Activated naive CD4-positive, alpha-beta T cell treated with anti-CD3 and anti-CD28 coated beads for 36 hours (primary cell): ENCODE measurements around the gene NUDT21. TPM values are rescaled to one million over a fixed set of nuclear protein-coding genes. Genes with fewer than 3 reads are reported as not detected.
A peak's percentile ranks its signal among the peaks of the same experiment; 100 is the strongest.

Source experiments
- CTCF ChIA-PET: fragments of 350-600 bp; sonication (Branson Sonifier 250); formaldehyde crosslinking; loops from one replicate; lab custom pipeline; 2021; ENCODE audit warnings: antibody characterized with exemption; lab: Charles Lee
- DNase-seq: peaks from one replicate; pipeline ENCODE4 v3.0.0-alpha.2; 2020
- H3K27ac Mint-ChIP-seq: one replicate; pipeline ENCODE4 v1.8.0; 2021; ENCODE audit warnings: mild to moderate bottlenecking, mixed read lengths
- H3K27me3 Mint-ChIP-seq: one replicate; pipeline ENCODE4 v1.8.0; 2021; ENCODE audit warnings: low read depth, mixed read lengths
- H3K36me3 Mint-ChIP-seq: one replicate; pipeline ENCODE4 v1.8.0; 2021; ENCODE audit warnings: low read depth, mixed read lengths
- H3K4me1 Mint-ChIP-seq: one replicate; pipeline ENCODE4 v1.8.0; 2021; ENCODE audit warnings: low read depth, mixed read lengths
- H3K4me3 Mint-ChIP-seq: one replicate; pipeline ENCODE4 v1.8.0; 2021; ENCODE audit warnings: mild to moderate bottlenecking, moderate library complexity, mixed read lengths
- H3K9me3 Mint-ChIP-seq: one replicate; pipeline ENCODE4 v1.8.0; 2021; ENCODE audit warnings: mixed read lengths
- intact Hi-C: fragments of 100-400 bp; cut with micrococcal nuclease; formaldehyde crosslinking; loops from one replicate; pipeline ENCODE4 v1.15.1; 2023
- total RNA-seq, 2 experiments: library from RNA; stranded (reverse); gene quantifications; one replicate each; pipeline ENCODE4 v1.2.3, GENCODE V29; 2021

Gene NUDT21
- total RNA-seq, 2 experiments from 2014 or later = 324 to 330 TPM

- Mint-ChIP-seq H3K4me1 (peaks cover 47% of the 10 kb centered on the region), H3K9me3 (no peaks in the 10 kb centered on the region), H3K36me3 (peaks cover 37% of the 10 kb centered on the region), H3K4me3 (peak overlapping the region; percentile 93), H3K27me3 (no peaks in the 10 kb centered on the region), H3K27ac (peak overlapping the region; percentile 90)
- intact Hi-C loops = loop anchor here (1.0 to 2.0 kb wide), 6 partner anchors 28 to 278 kb away; partner anchors contain the start of genes BBS2, MT2A and NUP93
- CTCF ChIA-PET = interaction anchor here (0.6 to 1.5 kb wide), 6 partner anchors 15 to 334 kb away, joined by 3 to 4 read pairs (median 4); no protein-coding TSS in a partner anchor
- peak; percentile 9 for DNase-seq
Observed at GRCh38 chr16:56451753-56452689, 889 bp upstream of the NUDT21 start.

GRCh38 chr16:56450275-56450985 lies 702 bp downstream of the NUDT21 start:
- CTCF ChIA-PET = interaction anchor here (0.8 kb wide), 1 partner anchor 22 kb away, joined by 3 read pairs; no protein-coding TSS in a partner anchor
- H3K9me3 Mint-ChIP-seq = no peaks in the 10 kb centered on the region
- H3K36me3 Mint-ChIP-seq = peaks cover 35% of the 10 kb centered on the region
- H3K4me3 Mint-ChIP-seq = peak overlapping the region; percentile 93
- DNase-seq = peak; percentile 68
- no peaks in the 10 kb centered on the region for H3K27me3 Mint-ChIP-seq
- intact Hi-C loops = loop anchor here (2.0 kb wide), 2 partner anchors 158 to 252 kb away; partner anchors contain the start of gene MT2A
- H3K4me1 Mint-ChIP-seq = peaks cover 46% of the 10 kb centered on the region
- peak overlapping the region; percentile 90 for H3K27ac Mint-ChIP-seq

- no peaks in the 10 kb centered on the region for H3K27me3 Mint-ChIP-seq
- no peak for DNase-seq
- CTCF ChIA-PET = no interaction called here
- H3K4me3 Mint-ChIP-seq = no peak overlapping the region
- peaks cover 42% of the 10 kb centered on the region for H3K4me1 Mint-ChIP-seq
- intact Hi-C loops = no loop called here
- peaks cover 24% of the 10 kb centered on the region for H3K36me3 Mint-ChIP-seq
- H3K9me3 Mint-ChIP-seq = no peaks in the 10 kb centered on the region
- H3K27ac Mint-ChIP-seq = no peak overlapping the region
Observed at GRCh38 chr16:56448005-56448404, 3.1 kb downstream of the NUDT21 start.

GRCh38 chr16:56447286-56447685 lies 3.8 kb downstream of the NUDT21 start:
- Mint-ChIP-seq H3K4me1 (peaks cover 35% of the 10 kb centered on the region), H3K9me3 (no peaks in the 10 kb centered on the region), H3K36me3 (peaks cover 30% of the 10 kb centered on the region), H3K27me3 (no peaks in the 10 kb centered on the region), H3K27ac (no peak overlapping the region), H3K4me3 (no peak overlapping the region)
- CTCF ChIA-PET = no interaction called here
- intact Hi-C loops = no loop called here
- DNase-seq = no peak

- H3K36me3 Mint-ChIP-seq = peaks cover 40% of the 10 kb centered on the region
- no peaks in the 10 kb centered on the region for H3K4me1 Mint-ChIP-seq
- DNase-seq = no peak
- H3K27ac Mint-ChIP-seq = no peak overlapping the region
- intact Hi-C loops = no loop called here
- no peak overlapping the region for H3K4me3 Mint-ChIP-seq
- no peaks in the 10 kb centered on the region for H3K9me3 Mint-ChIP-seq
- CTCF ChIA-PET = no interaction called here
- H3K27me3 Mint-ChIP-seq = no peaks in the 10 kb centered on the region
Observed at GRCh38 chr16:56438038-56438437, 13.1 kb downstream of the NUDT21 start.

- intact Hi-C loops = no loop called here
- Mint-ChIP-seq H3K27ac (no peak overlapping the region), H3K9me3 (no peaks in the 10 kb centered on the region), H3K36me3 (peaks cover 35% of the 10 kb centered on the region), H3K4me1 (no peaks in the 10 kb centered on the region), H3K4me3 (no peak overlapping the region), H3K27me3 (no peaks in the 10 kb centered on the region)
- CTCF ChIA-PET = interaction anchor here (0.7 kb wide), 1 partner anchor 58 kb away, joined by 3 read pairs; no protein-coding TSS in a partner anchor
- DNase-seq = no peak
Observed at GRCh38 chr16:56436258-56436657, 14.9 kb downstream of the NUDT21 start.

- Mint-ChIP-seq H3K4me3 (no peak overlapping the region), H3K27me3 (no peaks in the 10 kb centered on the region), H3K27ac (no peak overlapping the region), H3K9me3 (no peaks in the 10 kb centered on the region), H3K36me3 (peaks cover 10% of the 10 kb centered on the region), H3K4me1 (peaks cover 9% of the 10 kb centered on the region)
- no peak for DNase-seq
- intact Hi-C loops = loop anchor here (10.0 kb wide), 1 partner anchor 233 kb away; the partner anchor contains the start of gene GNAO1
- CTCF ChIA-PET = interaction anchor here (0.9 kb wide), 1 partner anchor 23 kb away, joined by 3 read pairs; the partner anchor contains the start of genes NUDT21 and OGFOD1
Observed at GRCh38 chr16:56428091-56428490, 23.0 kb downstream of the NUDT21 start.

- H3K27me3 Mint-ChIP-seq = no peaks in the 10 kb centered on the region
- intact Hi-C loops = loop anchor here (10.0 kb wide), 1 partner anchor 232 kb away; the partner anchor contains the start of gene GNAO1
- peak overlapping the region; percentile 36 for H3K4me3 Mint-ChIP-seq
- DNase-seq = no peak
- CTCF ChIA-PET = interaction anchor here (1.1 kb wide), 1 partner anchor 26 kb away, joined by 4 read pairs; no protein-coding TSS in a partner anchor
- no peaks in the 10 kb centered on the region for H3K9me3 Mint-ChIP-seq
- H3K36me3 Mint-ChIP-seq = peaks cover 3% of the 10 kb centered on the region
- H3K27ac Mint-ChIP-seq = no peak overlapping the region
- peaks cover 23% of the 10 kb centered on the region for H3K4me1 Mint-ChIP-seq
Observed at GRCh38 chr16:56426585-56426984, 24.5 kb downstream of the NUDT21 start.

GRCh38 chr16:56425439-56425832 lies 25.7 kb downstream of the NUDT21 start, which contains the start of gene AMFR:
Gene AMFR, minus strand, starts transcription at chr16:56425545. Its CDS starts 218 bp downstream, at chr16:56425327.
- Mint-ChIP-seq H3K27me3 (no peaks in the 10 kb centered on the region), H3K9me3 (no peaks in the 10 kb centered on the region), H3K27ac (peak within 1 kb of the TSS; percentile 34), H3K4me1 (peaks cover 29% of the 10 kb centered on the region), H3K36me3 (peaks cover 1% of the 10 kb centered on the region), H3K4me3 (peak within 1 kb of the TSS; percentile 88)
- CTCF ChIA-PET = no interaction called here
- DNase-seq = peak; percentile 53
- intact Hi-C loops = loop anchor here (2.0 to 10.0 kb wide), 2 partner anchors 69 to 231 kb away; partner anchors contain the start of gene GNAO1

GRCh38 chr16:56424791-56425438 lies 26.2 kb downstream of the NUDT21 start:
- no peaks in the 10 kb centered on the region for H3K9me3 Mint-ChIP-seq
- intact Hi-C loops = loop anchor here (1.0 to 10.0 kb wide), 3 partner anchors 26 to 230 kb away; partner anchors contain the start of genes GNAO1, NUDT21 and OGFOD1
- DNase-seq = peak; percentile 40
- CTCF ChIA-PET = interaction anchor here (0.6 kb wide), 1 partner anchor 270 kb away, joined by 3 read pairs; no protein-coding TSS in a partner anchor
- H3K27me3 Mint-ChIP-seq = no peaks in the 10 kb centered on the region
- H3K27ac Mint-ChIP-seq = no peak overlapping the region
- peak overlapping the region; percentile 88 for H3K4me3 Mint-ChIP-seq
- H3K4me1 Mint-ChIP-seq = peaks cover 33% of the 10 kb centered on the region
- peaks cover 2% of the 10 kb centered on the region for H3K36me3 Mint-ChIP-seq

- Mint-ChIP-seq H3K27me3 (no peaks in the 10 kb centered on the region), H3K36me3 (peaks cover 1% of the 10 kb centered on the region)
- CTCF ChIA-PET = interaction anchor here (0.6 kb wide), 1 partner anchor 270 kb away, joined by 3 read pairs; no protein-coding TSS in a partner anchor
Observed at GRCh38 chr16:56424404-56424764, 26.7 kb downstream of the NUDT21 start.

More at GRCh38 chr16:56424404-56424764, 26.7 kb downstream of the NUDT21 start:
- Mint-ChIP-seq H3K4me1 (peaks cover 33% of the 10 kb centered on the region), H3K4me3 (peak overlapping the region; percentile 88), H3K9me3 (no peaks in the 10 kb centered on the region), H3K27ac (peak overlapping the region; percentile 34)
- no peak for DNase-seq
- intact Hi-C loops = loop anchor here (1.0 to 10.0 kb wide), 3 partner anchors 27 to 230 kb away; partner anchors contain the start of genes GNAO1, NUDT21 and OGFOD1
